Trophoblast cell (in vitro differentiated cells and primary cell): ENCODE data around the gene TEX22.
A peak's percentile ranks its signal among the peaks of the same experiment; 100 is the strongest.

Experiments
- DNase-seq, 2 donors: peaks; one replicate each; pipeline ENCODE4 v3.0.0-alpha.2; 2016
- H2AFZ ChIP-seq: 2 replicates; pipeline ENCODE4 v1.6.1; 2013; ENCODE audit warnings: low read length, moderate library complexity, mild to moderate bottlenecking; ENCODE audit not compliant: insufficient read depth, poor library complexity
- H2AK5ac ChIP-seq: 2 replicates; pipeline ENCODE4 v1.6.1; 2013; ENCODE audit warnings: mild to moderate bottlenecking, low read length
- H2BK120ac ChIP-seq: 2 replicates; pipeline ENCODE4 v1.6.1; 2013; ENCODE audit warnings: low read length, mild to moderate bottlenecking, moderate library complexity; ENCODE audit not compliant: insufficient read depth, poor library complexity
- H2BK12ac ChIP-seq: 2 replicates; pipeline ENCODE4 v1.6.1; 2013; ENCODE audit warnings: mild to moderate bottlenecking, low read length, moderate library complexity
- H2BK5ac ChIP-seq: 2 replicates; pipeline ENCODE4 v1.6.1; 2013; ENCODE audit warnings: low read length, low read depth, moderate library complexity, mild to moderate bottlenecking; ENCODE audit not compliant: poor library complexity
- H3K14ac ChIP-seq: 2 replicates; pipeline ENCODE4 v1.6.1; 2013; ENCODE audit warnings: mild to moderate bottlenecking, low read length
- H3K18ac ChIP-seq: 2 replicates; pipeline ENCODE4 v1.6.1; 2013; ENCODE audit warnings: mild to moderate bottlenecking, low read length
- H3K23ac ChIP-seq: 2 replicates; pipeline ENCODE4 v1.6.1; 2013; ENCODE audit warnings: low read length
- H3K27ac ChIP-seq: 2 replicates; pipeline ENCODE4 v1.5.1; 2013; ENCODE audit warnings: low read depth, mild to moderate bottlenecking, inconsistent platforms, low read length, moderate library complexity
- H3K27me3 ChIP-seq: 2 replicates; pipeline ENCODE4 v1.6.1; 2013; ENCODE audit warnings: inconsistent platforms, mild to moderate bottlenecking, low read length, moderate library complexity; ENCODE audit not compliant: insufficient read depth
- H3K36me3 ChIP-seq, 2 experiments: 1 replicate in 1 of 2; 2 replicates in 1 of 2; pipeline ENCODE4 v1.6.1; 2013; ENCODE audit warnings: low read length in 2 of 2, mild to moderate bottlenecking in 2 of 2, moderate library complexity in 1 of 2; ENCODE audit not compliant: insufficient read depth in 2 of 2, control insufficient read depth in 1 of 2
- H3K4ac ChIP-seq: 2 replicates; pipeline ENCODE4 v1.6.1; 2013; ENCODE audit warnings: low read depth, mild to moderate bottlenecking, low read length, moderate library complexity
- H3K4me1 ChIP-seq, 2 experiments: 1 replicate in 1 of 2; 2 replicates in 1 of 2; pipeline ENCODE4 v1.6.1; 2013; ENCODE audit warnings: low read length in 2 of 2, mild to moderate bottlenecking in 2 of 2, moderate library complexity in 1 of 2; ENCODE audit not compliant: insufficient read depth in 2 of 2, control insufficient read depth in 1 of 2
- H3K4me2 ChIP-seq: 2 replicates; pipeline ENCODE4 v1.6.1; 2013; ENCODE audit warnings: inconsistent platforms, mild to moderate bottlenecking, low read length, moderate library complexity
- H3K4me3 ChIP-seq: 2 replicates; pipeline ENCODE4 v1.5.1; 2013; ENCODE audit warnings: mild to moderate bottlenecking, low read depth, low read length, inconsistent platforms
- H3K79me1 ChIP-seq: one replicate; pipeline ENCODE4 v1.6.1; 2013; ENCODE audit warnings: low read length
- H3K79me2 ChIP-seq: 2 replicates; pipeline ENCODE4 v1.6.1; 2013; ENCODE audit warnings: low read length, mild to moderate bottlenecking; ENCODE audit not compliant: control insufficient read depth, insufficient read depth, poor library complexity
- H3K9ac ChIP-seq: 2 replicates; pipeline ENCODE4 v1.6.1; 2013; ENCODE audit warnings: mild to moderate bottlenecking, low read length
- H3K9me3 ChIP-seq: 2 replicates; pipeline ENCODE4 v1.6.1; 2013; ENCODE audit warnings: low read depth, mild to moderate bottlenecking, control low read depth, inconsistent platforms, low read length; ENCODE audit not compliant: insufficient read depth
- H4K12ac ChIP-seq: 2 replicates; pipeline ENCODE4 v1.6.1; 2013; ENCODE audit warnings: low read depth, mild to moderate bottlenecking, low read length, moderate library complexity
- H4K8ac ChIP-seq: 2 replicates; pipeline ENCODE4 v1.6.1; 2013; ENCODE audit warnings: low read depth, mild to moderate bottlenecking, low read length, moderate library complexity
- H4K91ac ChIP-seq: one replicate; pipeline ENCODE4 v1.6.1; 2013; ENCODE audit warnings: low read depth, mild to moderate bottlenecking, low read length, moderate library complexity
- WGBS: extraction: QIAGEN DNeasy Blood & Tissue Kit; methylation state at CpG from one replicate; pipeline ENCODE4 v1.1.7; 2013; ENCODE audit warnings: missing lambda C conversion rate; ENCODE audit not compliant: insufficient read length, insufficient coverage; ENCODE audit errors: extremely low coverage; 5-methylcytosine and 5-hydroxymethylcytosine counted together

TEX22 gene

GRCh38 chr14:105433161-105433605 lies 34.8 kb downstream of the TEX22 start:
- H4K12ac ChIP-seq: no peak overlapping the region
- peaks cover 7 to 13% of the 10 kb centered on the region in 2 experiments for H3K36me3 ChIP-seq
- H3K9ac ChIP-seq: no peak overlapping the region
- H2BK5ac ChIP-seq: no peak overlapping the region
- no peak overlapping the region for H3K4me2 ChIP-seq
- no peak overlapping the region for H2BK120ac ChIP-seq
- H2AFZ ChIP-seq: no peak overlapping the region
- H3K14ac ChIP-seq: no peak overlapping the region
- WGBS: no CpG with 5 or more reads among the region's 17 CpGs
- H3K4me3 ChIP-seq: no peak overlapping the region
- peaks cover 5% of the 10 kb centered on the region for H3K79me2 ChIP-seq
- H3K18ac ChIP-seq: peak overlapping the region; percentile 19
- H3K79me1 ChIP-seq: no peaks in the 10 kb centered on the region
- H4K91ac ChIP-seq: no peak overlapping the region
- H3K27me3 ChIP-seq: no peaks in the 10 kb centered on the region
- no peak overlapping the region for H2AK5ac ChIP-seq
- peaks cover 6 to 7% of the 10 kb centered on the region in 2 experiments for H3K4me1 ChIP-seq
- DNase-seq: peak; percentile 78 to 83
- H2BK12ac ChIP-seq: no peak overlapping the region
- no peak overlapping the region for H3K4ac ChIP-seq
- no peak overlapping the region for H4K8ac ChIP-seq
- H3K23ac ChIP-seq: no peak overlapping the region
- H3K27ac ChIP-seq: no peak overlapping the region
- no peaks in the 10 kb centered on the region for H3K9me3 ChIP-seq

GRCh38 chr14:105436402-105436801 lies 38.1 kb downstream of the TEX22 start:
- peaks cover 19 to 30% of the 10 kb centered on the region in 2 experiments for H3K36me3 ChIP-seq
- H3K4me1 ChIP-seq: peaks cover 6 to 7% of the 10 kb centered on the region in 2 experiments
- no peaks in the 10 kb centered on the region for H3K79me1 ChIP-seq
- H3K23ac ChIP-seq: no peak overlapping the region
- peak overlapping the region; percentile 34 for H3K4ac ChIP-seq
- H2AK5ac ChIP-seq: no peak overlapping the region
- H2AFZ ChIP-seq: no peak overlapping the region
- H3K27me3 ChIP-seq: no peaks in the 10 kb centered on the region
- H4K12ac ChIP-seq: no peak overlapping the region
- H3K4me3 ChIP-seq: no peak overlapping the region
- H2BK5ac ChIP-seq: no peak overlapping the region
- H2BK120ac ChIP-seq: no peak overlapping the region
- peaks cover 3% of the 10 kb centered on the region for H3K79me2 ChIP-seq
- no peak overlapping the region for H3K9ac ChIP-seq
- H3K27ac ChIP-seq: no peak overlapping the region
- H3K14ac ChIP-seq: no peak overlapping the region
- no peak for DNase-seq
- H3K9me3 ChIP-seq: no peaks in the 10 kb centered on the region
- H3K18ac ChIP-seq: no peak overlapping the region
- no peak overlapping the region for H4K8ac ChIP-seq
- no peak overlapping the region for H3K4me2 ChIP-seq
- no peak overlapping the region for H4K91ac ChIP-seq
- WGBS: no CpG with 5 or more reads among the region's 12 CpGs
- no peak overlapping the region for H2BK12ac ChIP-seq

DNA sequence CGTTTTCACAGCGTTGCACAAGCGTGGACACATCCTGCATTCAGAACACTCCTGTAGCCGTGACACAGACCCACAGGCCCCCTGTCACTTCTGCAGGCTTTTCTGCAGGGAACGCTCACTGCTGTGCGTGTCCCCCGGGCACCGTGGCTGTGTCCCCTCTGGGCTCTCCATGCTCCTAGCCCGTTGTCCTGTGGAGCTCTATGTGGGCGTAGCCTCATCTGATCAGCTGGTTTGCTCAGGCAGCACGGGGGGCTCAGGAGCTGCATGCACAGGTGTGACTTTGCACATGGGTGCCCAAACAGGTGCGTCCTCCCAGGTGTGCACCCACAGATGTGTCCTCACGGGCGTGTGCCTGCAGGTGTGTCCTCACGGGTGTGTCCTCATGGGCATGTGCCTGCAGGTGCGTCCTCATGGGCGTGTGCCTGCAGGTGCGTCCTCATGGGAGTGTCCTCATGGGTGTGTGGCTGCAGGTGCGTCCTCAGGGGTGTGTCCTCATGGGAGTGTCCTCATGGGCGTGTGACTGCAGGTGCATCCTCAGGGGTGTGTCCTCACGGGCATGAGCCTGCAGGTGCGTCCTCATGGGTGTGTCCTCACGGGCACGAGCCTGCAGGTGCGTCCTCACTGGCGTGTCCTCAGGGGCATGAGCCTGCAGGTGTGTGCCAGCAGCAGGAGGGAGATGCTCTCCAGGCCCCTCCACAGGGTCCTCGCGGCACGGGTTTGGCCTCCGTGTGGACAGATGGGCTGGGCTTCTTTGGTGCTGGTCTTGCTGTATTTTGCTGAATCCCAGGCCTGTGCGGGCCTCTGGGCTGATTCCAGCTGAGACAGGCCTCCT lies 38.8 kb downstream of the TEX22 start:
- no peak overlapping the region for H3K14ac ChIP-seq
- H2BK12ac ChIP-seq: no peak overlapping the region
- H4K8ac ChIP-seq: no peak overlapping the region
- no peak overlapping the region for H3K9ac ChIP-seq
- H3K4me3 ChIP-seq: no peak overlapping the region
- H3K18ac ChIP-seq: no peak overlapping the region
- no peak overlapping the region for H3K23ac ChIP-seq
- no peak overlapping the region for H4K91ac ChIP-seq
- H2AFZ ChIP-seq: no peak overlapping the region
- no peak overlapping the region for H4K12ac ChIP-seq
- peaks cover 20 to 29% of the 10 kb centered on the region in 2 experiments for H3K36me3 ChIP-seq
- WGBS: no CpG with 5 or more reads among the region's 31 CpGs
- no peak overlapping the region for H3K27ac ChIP-seq
- H3K4ac ChIP-seq: peak overlapping the region; percentile 71
- H3K79me2 ChIP-seq: peaks cover 3% of the 10 kb centered on the region
- no peak overlapping the region for H2BK5ac ChIP-seq
- H2AK5ac ChIP-seq: no peak overlapping the region
- no peak for DNase-seq
- no peaks in the 10 kb centered on the region for H3K79me1 ChIP-seq
- no peaks in the 10 kb centered on the region for H3K9me3 ChIP-seq
- H3K27me3 ChIP-seq: no peaks in the 10 kb centered on the region
- peaks cover 6 to 7% of the 10 kb centered on the region in 2 experiments for H3K4me1 ChIP-seq
- no peak overlapping the region for H2BK120ac ChIP-seq
- H3K4me2 ChIP-seq: no peak overlapping the region

DNA sequence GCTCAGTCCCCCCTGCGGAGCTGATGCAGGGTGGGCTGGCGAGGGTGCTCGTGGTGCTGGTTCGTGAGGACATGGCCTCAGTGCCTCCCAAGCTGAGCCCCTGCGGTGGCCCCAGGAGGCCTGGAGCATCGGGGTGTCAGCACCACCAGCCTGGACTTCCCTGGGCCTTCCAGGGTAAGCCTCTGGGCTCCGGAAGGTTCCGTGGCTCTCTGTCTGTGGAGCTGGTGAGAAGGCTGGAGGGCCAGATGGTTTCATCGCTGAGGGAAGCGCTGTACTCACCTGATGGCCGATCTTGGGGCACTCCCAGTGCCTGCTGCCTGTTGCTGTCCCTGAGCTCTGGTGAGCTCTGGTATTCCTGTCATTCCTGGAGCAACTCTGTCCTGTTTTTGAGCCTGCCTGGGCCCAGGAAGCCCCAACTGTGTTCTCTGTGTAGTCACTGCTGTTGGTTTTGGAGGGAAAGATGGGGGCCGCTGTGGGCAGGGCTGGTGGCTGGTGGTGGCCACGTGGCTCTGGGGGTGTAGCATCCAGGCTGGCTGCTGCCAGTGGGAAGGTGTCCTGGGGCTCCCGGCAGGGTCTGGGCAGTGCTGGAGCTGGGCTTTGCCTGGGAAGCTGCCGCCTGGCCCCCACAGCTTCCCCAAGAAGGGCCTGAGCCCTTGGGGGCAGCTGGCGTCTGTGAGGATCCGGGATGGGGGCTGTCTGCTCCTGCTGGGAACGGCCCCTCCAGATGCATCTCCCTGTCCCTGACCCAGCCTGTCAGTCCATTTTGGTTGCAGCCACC lies 39.6 kb downstream of the TEX22 start:
- Histone ChIP-seq H2BK12ac (no peak overlapping the region), H3K9ac (no peak overlapping the region), H4K8ac (no peak overlapping the region), H3K4me3 (no peak overlapping the region), H2AK5ac (no peak overlapping the region), H3K4me1 (peaks cover 4 to 6% of the 10 kb centered on the region in 2 experiments), H3K4me2 (no peak overlapping the region), H3K9me3 (peaks cover 3% of the 10 kb centered on the region), H4K12ac (no peak overlapping the region), H3K14ac (no peak overlapping the region), H3K27ac (no peak overlapping the region), H3K79me1 (no peaks in the 10 kb centered on the region), H3K27me3 (no peaks in the 10 kb centered on the region), H3K79me2 (peaks cover 3% of the 10 kb centered on the region), H2AFZ (no peak overlapping the region), H4K91ac (no peak overlapping the region), H3K4ac (peak overlapping the region; percentile 71), H2BK120ac (no peak overlapping the region), H2BK5ac (no peak overlapping the region), H3K18ac (peak overlapping the region; percentile 21), H3K23ac (no peak overlapping the region), H3K36me3 (peaks cover 28 to 35% of the 10 kb centered on the region in 2 experiments)
- no peak for DNase-seq
- WGBS: no CpG with 5 or more reads among the region's 18 CpGs
